Left colon (tissue), 2 donors: Measurements from ENCODE around the gene CLIP2. TPM values are rescaled to one million over a fixed set of nuclear protein-coding genes. Genes with fewer than 3 reads are reported as not detected.
"Not testable (repeated sequence)": the region's sequence is repeated elsewhere in the genome, so short reads cannot be mapped to it uniquely, and the experiment has no call there.

Source experiments
- ATAC-seq: fragments of 200-7000 bp; cut with Tn5 transposase; one replicate; pipeline ENCODE4 v1.9.1; 2020; ENCODE audit warnings: mild to moderate bottlenecking, moderate library complexity
- DNase-seq, 2 donors: peaks; one replicate each; pipeline ENCODE4 v3.0.0-alpha.2; 2020
- intact Hi-C, 2 donors: fragments of 100-400 bp; cut with DNase I in 1 of 2; cut with micrococcal nuclease in 1 of 2; formaldehyde crosslinking; loops; one replicate each; pipeline versions ENCODE4 v1.11.2 to v1.14.0; 2022; cut with DNase I, micrococcal nuclease
- long read RNA-seq: library from polyadenylated mRNA; unstranded; transcript quantifications from one replicate; pipeline ENCODE4 v2.0.0, GENCODE V29; 2021
- total RNA-seq, 2 donors: library from RNA; stranded (reverse); fragmentation: NEBNext Ultra II Directional; extraction: Animal tissue kit (Norgen Biotek cat#: 25700); gene quantifications; one replicate each; pipeline ENCODE4 v1.2.1, GENCODE V29; 2021
- donor health status: DM: no; HTN: no; CAD: no.
- donor health status: DM: yes; HTN: yes; CAD: no.

Gene CLIP2
- total RNA-seq: 10 to 100 TPM; 63.5 to 83.6 TPM
- long read RNA-seq, full-length matches to known transcripts: 1 of 30 reads
- long read RNA-seq, partial matches to known transcripts: 10 of 30 reads
- long read RNA-seq, other reads (novel, unspliced or antisense): 19 of 30 reads

- intact Hi-C loops: no loop called here
- ATAC-seq (peak; percentile 32), DNase-seq (peak; percentile 75 to 86)
Observed at GRCh38 chr7:74289018-74289658, at the start of gene CLIP2. TSS of gene CLIP2 (plus strand) at chr7:74289407. CDS start at chr7:74317547, 28,140 bp downstream.

GRCh38 chr7:74240482-74240881, 48.7 kb upstream of the CLIP2 start:
- DNase-seq: peak in 1 of 2 donors; percentile 36
- ATAC-seq: peak; percentile 97
- intact Hi-C loops: no loop called here

- DNase-seq (no peak), ATAC-seq (no peak)
- intact Hi-C loops: no loop called here
Observed at GRCh38 chr7:74242122-74242443, 47.1 kb upstream of the CLIP2 start.

GRCh38 chr7:74246497-74246896, 42.7 kb upstream of the CLIP2 start:
- intact Hi-C loops: no loop called here
- DNase-seq (no peak), ATAC-seq (peak; percentile 17)

- no peak for ATAC-seq
- intact Hi-C loops: no loop called here
- no peak for DNase-seq
Observed at GRCh38 chr7:74248156-74248555, 41.1 kb upstream of the CLIP2 start.

- intact Hi-C loops, DNase-seq, ATAC-seq: not testable (repeated sequence)
Observed at GRCh38 chr7:74249058-74249457, 40.1 kb upstream of the CLIP2 start.

GRCh38 chr7:74252893-74253292, 36.3 kb upstream of the CLIP2 start:
- intact Hi-C loops: no loop called here
- DNase-seq (peak; percentile 62 to 65), ATAC-seq (peak; percentile 28)

- ATAC-seq: no peak
- intact Hi-C loops: no loop called here
- no peak for DNase-seq
Observed at GRCh38 chr7:74253331-74253730, 35.9 kb upstream of the CLIP2 start.

- DNase-seq (no peak), ATAC-seq (peak; percentile 9)
- intact Hi-C loops: no loop called here
Observed at GRCh38 chr7:74253835-74254128, 35.4 kb upstream of the CLIP2 start.

GRCh38 chr7:74254129-74254857, 34.9 kb upstream of the CLIP2 start, which contains the start of gene RFC2:
TSS of gene RFC2 (minus strand) at chr7:74254399. CDS start at chr7:74254383, 16 bp downstream.
- DNase-seq: peak; percentile 95 to 98
- peak; percentile 97 for ATAC-seq
- intact Hi-C loops: no loop called here

GRCh38 chr7:74254858-74255379, 34.3 kb upstream of the CLIP2 start:
- intact Hi-C loops: no loop called here
- ATAC-seq (peak; percentile 25), DNase-seq (peak; percentile 41 to 42)

GRCh38 chr7:74255461-74255860, 33.7 kb upstream of the CLIP2 start:
- DNase-seq, ATAC-seq, intact Hi-C loops: not testable (repeated sequence)

GRCh38 chr7:74256491-74257408, 32.5 kb upstream of the CLIP2 start:
- no peak for DNase-seq
- intact Hi-C loops: no loop called here
- ATAC-seq: no peak

GRCh38 chr7:74258639-74259038, 30.6 kb upstream of the CLIP2 start:
- DNase-seq (no peak), ATAC-seq (no peak)
- intact Hi-C loops: no loop called here

GRCh38 chr7:74262639-74263398, 26.4 kb upstream of the CLIP2 start:
- no peak for ATAC-seq
- no peak for DNase-seq

GRCh38 chr7:74263399-74264120, 25.6 kb upstream of the CLIP2 start:
- intact Hi-C loops: no loop called here
- DNase-seq (no peak), ATAC-seq (peak; percentile 66)

More at GRCh38 chr7:74262639-74263398, 26.4 kb upstream of the CLIP2 start:
- intact Hi-C loops: no loop called here

GRCh38 chr7:74266191-74266963, 22.8 kb upstream of the CLIP2 start:
- ATAC-seq (no peak), DNase-seq (no peak)
- intact Hi-C loops: no loop called here
